Measurements from ENCODE around the gene CCDC57.

- TF ChIP-seq CTCF (IDR thresholded peaks at IDR 0.05; ENCODE audit: poor library complexity, severe bottlenecking) (no peak), EZH2 (IDR thresholded peaks at IDR 0.05; ENCODE audit: borderline replicate concordance, insufficient read depth, low read length, poor library complexity, severe bottlenecking) (no peak), MXI1 (conservative IDR thresholded peaks at IDR 0.05; ENCODE audit: poor library complexity, severe bottlenecking) (no peak), POLR2AphosphoS5 (IDR thresholded peaks at IDR 0.05) (no peak), EP300 (conservative IDR thresholded peaks at IDR 0.05; ENCODE audit: poor library complexity, severe bottlenecking) (no peak), RAD21 (conservative IDR thresholded peaks at IDR 0.05) (no peak)
Observed at GRCh38 chr17:82063424-82064415, 148.9 kb downstream of the CCDC57 start.

Data from neural cell (in vitro differentiated cells).